Measurements from ENCODE around the gene FANCE. TPM values are rescaled to one million over a fixed set of nuclear protein-coding genes. Genes with fewer than 3 reads are reported as not detected.

The FANCE gene
- total RNA-seq, 2 donors from 2014 or later, result 1.8 to 3.7 TPM

DNA sequence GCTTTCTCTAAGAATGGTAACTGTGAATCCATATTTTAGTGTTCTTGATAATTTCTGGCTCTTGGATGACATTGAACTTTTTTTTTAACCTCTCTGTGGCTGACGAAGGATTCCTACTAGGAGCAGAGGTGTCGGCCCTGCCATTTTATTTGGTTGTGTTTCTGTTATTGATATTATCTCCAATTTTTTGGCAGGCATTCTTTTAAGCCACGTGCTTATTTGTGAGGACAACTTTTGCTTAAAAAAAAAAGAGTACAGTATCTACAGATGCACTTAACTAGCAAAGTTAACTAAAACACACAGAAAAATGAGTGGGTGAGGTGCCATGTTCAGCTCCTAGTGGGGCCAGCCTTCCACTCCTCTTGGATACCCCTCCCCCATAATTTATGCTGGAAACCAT lies 1.1 kb downstream of the FANCE start:
- ATAC-seq, result no peak
- intact Hi-C loops (cut with DNase I), result no loop called here
- no peak for DNase-seq

GRCh38 chr6:35454391-35455110 lies 2.4 kb downstream of the FANCE start:
- ATAC-seq, result no peak
- intact Hi-C loops (cut with DNase I), result no loop called here
- no peak for DNase-seq

- ATAC-seq (no peak), DNase-seq (no peak)
- intact Hi-C loops (cut with DNase I), result no loop called here
Measured at GRCh38 chr6:35457907-35458306, 5.8 kb downstream of the FANCE start.

DNA sequence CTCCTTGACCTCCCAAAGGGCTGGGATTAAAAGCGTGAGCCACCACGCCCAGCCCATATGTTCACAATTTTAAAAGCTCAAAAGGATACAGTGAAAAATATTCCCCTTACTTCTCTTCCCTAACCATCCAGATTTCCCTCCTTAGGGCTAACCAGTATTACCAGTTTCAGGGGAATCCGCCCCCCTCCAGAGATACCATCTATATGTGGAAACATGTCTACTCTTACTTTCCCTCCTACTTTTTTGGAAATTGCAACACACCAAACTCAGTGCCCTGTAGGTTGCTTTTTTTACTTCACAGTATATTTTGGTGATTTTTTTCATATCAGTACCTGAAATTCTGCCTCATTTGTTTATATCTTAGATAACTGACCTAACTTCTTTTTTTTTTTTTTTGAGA lies 9.1 kb downstream of the FANCE start:
- intact Hi-C loops (cut with DNase I), result no loop called here
- DNase-seq (no peak), ATAC-seq (no peak)

GRCh38 chr6:35463292-35463691 lies 11.2 kb downstream of the FANCE start:
- ATAC-seq (no peak), DNase-seq (no peak)
- intact Hi-C loops (cut with DNase I), result no loop called here

GRCh38 chr6:35465646-35466045 lies 13.5 kb downstream of the FANCE start:
- ATAC-seq (no peak), DNase-seq (no peak)
- intact Hi-C loops (cut with DNase I), result no loop called here

DNA sequence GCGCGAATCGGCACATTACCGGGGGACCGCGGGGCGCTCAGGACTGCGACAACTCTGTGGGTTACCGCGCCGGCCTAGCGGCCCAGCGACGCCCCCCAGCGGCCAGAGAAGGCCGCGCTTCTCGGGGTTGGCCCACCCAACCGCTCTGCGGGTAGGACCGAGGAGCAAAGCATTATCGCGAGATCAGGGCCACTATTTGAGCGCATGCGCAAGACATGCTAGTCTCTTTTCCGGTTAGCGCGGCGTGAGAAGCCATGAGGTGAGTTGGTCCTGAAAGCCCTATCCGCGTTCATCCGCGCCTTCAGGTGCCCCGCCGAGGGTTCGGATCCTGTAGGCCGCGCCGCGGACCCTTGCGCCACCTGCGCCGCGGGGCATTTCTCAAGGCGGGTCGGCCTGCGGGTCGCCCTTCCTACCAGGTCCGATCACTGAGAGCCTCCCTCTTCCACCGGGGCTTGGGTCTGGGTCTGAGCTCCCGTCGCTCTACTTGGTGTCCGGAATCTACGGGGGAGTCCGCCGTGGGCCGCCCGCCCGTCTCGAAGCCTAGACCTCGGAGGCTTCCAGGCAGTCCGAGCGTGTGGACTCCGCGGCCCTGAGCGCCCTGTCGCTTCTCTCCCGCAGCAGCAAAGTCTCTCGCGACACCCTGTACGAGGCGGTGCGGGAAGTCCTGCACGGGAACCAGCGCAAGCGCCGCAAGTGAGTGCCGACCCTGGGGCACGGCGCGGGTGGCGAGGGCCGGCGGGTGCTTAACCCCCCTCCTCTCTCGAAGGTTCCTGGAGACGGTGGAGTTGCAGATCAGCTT lies 16.2 kb downstream of the FANCE start, which contains the start of gene RPL10A:
RPL10A (plus strand) TSS at position 221 of the 799 bp plus-strand sequence; CDS start at position 255, 34 bp downstream.
- intact Hi-C loops (cut with DNase I), result no loop called here
- DNase-seq (peak; percentile 95), ATAC-seq (peak; percentile 86 to 92)

DNA sequence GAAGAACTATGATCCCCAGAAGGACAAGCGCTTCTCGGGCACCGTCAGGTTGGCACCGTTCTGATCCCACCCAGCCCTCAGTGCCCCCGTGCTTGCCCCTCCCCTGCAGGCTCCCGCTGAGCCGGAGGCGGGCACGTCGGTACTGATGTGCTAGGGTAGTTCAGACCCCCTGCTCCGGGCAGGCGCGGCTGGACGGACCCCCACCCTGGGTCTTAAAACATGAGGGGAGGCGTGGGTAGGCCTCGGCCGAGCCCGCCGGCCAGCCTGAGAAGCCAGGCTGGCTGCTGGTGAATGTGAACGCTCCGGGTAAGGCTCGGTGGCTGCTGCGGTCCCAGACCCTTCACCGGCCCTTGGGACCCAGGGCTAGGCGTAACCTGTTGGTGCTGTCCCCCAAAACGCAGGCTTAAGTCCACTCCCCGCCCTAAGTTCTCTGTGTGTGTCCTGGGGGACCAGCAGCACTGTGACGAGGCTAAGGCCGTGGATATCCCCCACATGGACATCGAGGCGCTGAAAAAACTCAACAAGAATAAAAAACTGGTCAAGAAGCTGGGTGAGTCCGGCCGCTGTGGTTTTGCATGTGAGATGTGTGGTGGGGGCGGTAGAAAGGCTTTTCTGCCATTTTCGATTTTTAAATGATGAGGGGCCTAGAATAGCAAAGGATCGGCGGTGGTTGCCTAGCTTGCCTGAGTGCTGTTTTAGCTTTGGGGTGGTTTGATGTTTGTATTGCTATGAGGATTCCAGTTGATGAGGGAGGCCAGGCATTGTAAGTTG lies 17.0 kb downstream of the FANCE start:
- peak; percentile 33 to 42 for ATAC-seq
- intact Hi-C loops (cut with DNase I), result no loop called here
- no peak for DNase-seq

DNA sequence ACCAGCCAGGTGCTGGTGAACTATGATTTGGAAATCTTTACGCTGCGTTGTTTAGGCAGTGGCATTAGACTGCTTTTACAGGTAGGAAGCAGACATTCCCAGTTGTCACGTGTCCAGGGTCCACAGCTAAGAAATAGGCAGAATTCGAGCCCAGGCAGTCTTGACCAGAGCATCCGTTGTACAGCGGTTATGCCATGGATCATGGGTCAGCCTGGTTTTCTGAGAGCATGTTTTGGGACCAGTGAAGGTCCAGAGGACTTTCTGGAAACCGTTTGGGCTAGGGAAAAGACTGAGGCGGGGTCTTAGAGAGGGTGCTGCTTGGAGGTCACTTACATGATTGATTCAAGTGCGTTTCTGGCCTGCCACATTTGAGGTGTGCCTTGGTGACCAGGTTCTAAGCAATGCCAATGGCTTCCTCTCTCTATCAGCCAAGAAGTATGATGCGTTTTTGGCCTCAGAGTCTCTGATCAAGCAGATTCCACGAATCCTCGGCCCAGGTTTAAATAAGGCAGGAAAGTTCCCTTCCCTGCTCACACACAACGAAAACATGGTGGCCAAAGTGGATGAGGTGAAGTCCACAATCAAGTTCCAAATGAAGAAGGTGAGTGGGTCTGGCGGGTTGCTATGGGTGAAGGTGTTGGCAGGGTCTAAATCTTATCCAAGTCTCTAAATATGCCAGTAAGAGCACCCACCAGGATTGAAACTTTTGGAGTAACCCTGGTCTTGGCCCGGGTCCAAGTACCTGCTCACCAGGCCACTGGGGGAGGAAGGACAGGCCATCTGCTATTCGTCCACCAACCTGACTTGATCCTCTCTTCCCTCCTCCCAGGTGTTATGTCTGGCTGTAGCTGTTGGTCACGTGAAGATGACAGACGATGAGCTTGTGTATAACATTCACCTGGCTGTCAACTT lies 17.9 kb downstream of the FANCE start:
- DNase-seq, result no peak

GRCh38 chr6:35470663-35471120 lies 18.6 kb downstream of the FANCE start:
- DNase-seq (no peak), ATAC-seq (no peak)
- intact Hi-C loops (cut with DNase I), result no loop called here

More for the DNA sequence above, 17.9 kb downstream of the FANCE start:
- no peak for ATAC-seq
- intact Hi-C loops (cut with DNase I), result no loop called here

DNA sequence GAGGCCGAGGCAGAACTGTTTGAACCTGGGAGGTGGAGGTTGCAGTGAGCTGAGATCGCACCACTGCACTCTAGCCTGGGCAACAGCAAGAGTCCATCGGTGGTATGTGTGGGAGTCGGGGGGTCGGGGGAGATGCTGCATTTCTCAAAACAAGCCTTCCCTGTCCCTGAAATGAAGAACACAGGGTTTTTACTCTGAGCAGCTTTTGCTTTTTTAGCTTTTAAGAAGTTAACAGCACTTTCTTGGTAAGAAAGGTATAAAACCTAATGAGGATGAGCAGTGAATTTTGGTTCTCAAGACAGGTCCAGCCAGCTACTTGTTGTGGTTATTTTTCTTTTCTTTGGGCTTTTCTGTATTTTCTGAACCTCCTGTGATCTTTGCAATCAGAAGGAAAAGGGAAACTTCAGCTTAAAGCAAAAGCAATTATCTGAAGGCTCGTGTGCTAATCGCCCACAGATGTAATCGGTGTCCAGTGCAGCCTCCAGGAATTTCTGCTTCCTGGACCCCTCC lies 19.8 kb downstream of the FANCE start:
- intact Hi-C loops (cut with DNase I), result no loop called here
- DNase-seq (no peak), ATAC-seq (no peak)

DNA sequence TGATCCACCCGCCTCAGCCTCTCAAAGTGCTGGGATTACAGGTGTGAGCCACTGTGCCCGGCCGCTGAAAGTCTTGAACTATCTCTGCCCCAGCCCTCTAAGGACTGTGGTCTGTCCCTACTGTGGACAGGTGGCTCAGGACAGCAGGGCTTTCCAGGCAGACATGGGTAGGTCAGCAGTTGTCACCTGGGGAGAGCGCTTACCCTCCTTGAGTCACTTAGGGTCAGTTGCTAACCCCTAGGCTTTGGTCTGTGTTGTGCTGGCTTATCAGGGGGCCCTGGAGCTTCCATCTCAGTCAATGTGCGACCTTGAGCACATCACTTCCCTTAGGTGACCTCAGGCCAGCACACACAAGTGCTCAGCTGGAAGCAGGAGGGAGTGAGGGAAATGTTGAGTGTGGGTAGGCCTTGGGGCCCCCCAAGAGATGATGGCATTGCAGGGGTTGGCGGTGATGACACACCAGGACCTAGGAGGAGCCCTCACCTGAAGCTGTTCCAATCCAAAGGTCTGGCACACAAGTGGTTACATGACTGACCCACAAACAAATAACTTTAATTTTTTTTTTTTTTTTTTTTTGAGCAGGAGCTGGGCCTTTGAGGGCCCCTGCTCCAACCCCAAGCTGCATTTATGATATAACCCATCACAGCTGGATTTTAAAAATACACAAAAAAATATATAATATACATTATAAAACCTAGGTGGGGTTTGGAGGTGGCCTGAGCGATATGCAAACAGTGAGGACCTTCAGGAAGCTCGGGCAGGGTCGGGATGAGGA lies 21.1 kb downstream of the FANCE start:
- intact Hi-C loops (cut with DNase I), result no loop called here
- ATAC-seq (no peak), DNase-seq (no peak)

- DNase-seq (no peak), ATAC-seq (no peak)
- intact Hi-C loops (cut with DNase I), result no loop called here
Measured at GRCh38 chr6:35473850-35474130, 21.7 kb downstream of the FANCE start.

GRCh38 chr6:35474131-35474941 lies 22.2 kb downstream of the FANCE start:
- intact Hi-C loops (cut with DNase I), result no loop called here
- DNase-seq (no peak), ATAC-seq (no peak)

DNA sequence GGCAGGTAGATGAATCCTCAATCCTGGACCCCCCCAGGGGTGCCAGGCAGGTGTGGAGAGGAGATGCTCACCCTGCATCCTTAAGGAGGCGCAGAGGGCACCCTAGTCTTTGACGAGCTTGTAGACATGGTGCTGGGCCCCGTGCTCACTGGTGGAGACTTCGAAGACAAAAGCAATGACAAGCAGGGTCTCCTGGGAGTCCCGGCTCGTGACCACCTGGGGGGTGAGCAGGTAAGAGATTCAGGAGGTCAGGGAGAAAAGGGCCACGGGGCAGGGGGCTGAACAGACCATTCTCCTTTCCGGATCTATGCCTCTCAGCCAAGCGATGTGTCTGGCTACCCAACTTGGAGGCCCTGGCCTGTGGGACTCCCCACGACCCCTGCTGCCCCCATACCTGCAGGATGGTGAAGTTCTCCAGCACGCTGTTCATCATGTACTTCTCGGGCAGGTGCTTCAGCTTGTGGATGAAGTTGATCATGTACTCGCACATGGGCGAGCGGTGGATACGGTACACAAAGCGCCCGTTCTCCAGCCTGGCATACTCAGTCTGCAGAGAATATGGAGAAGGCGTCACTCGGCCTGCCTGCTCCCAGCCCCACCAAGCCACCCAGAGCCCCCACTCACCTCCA lies 22.9 kb downstream of the FANCE start:
- DNase-seq (no peak), ATAC-seq (no peak)
- intact Hi-C loops (cut with DNase I), result no loop called here

DNA sequence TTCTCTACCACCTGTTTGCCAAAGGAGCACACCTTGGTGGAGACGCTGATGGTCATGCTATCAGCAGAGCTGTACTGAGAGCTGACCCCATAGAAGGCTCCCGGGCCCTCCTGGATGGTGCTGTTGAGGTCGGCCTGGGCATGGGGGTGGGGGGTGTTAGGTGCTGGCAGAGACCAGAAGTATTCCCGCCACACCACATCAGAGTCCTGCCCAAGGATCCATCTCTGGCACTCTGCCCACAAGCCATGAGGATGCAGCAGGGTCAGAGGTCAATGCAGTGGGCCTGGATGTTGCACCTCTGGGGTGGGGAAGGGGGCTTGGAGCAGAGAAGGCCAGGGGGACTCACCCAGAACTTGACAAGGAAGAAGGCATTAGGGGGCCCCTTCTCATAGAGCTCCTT lies 23.4 kb downstream of the FANCE start:
- no peak for ATAC-seq
- no peak for DNase-seq
- intact Hi-C loops (cut with DNase I), result no loop called here

DNA sequence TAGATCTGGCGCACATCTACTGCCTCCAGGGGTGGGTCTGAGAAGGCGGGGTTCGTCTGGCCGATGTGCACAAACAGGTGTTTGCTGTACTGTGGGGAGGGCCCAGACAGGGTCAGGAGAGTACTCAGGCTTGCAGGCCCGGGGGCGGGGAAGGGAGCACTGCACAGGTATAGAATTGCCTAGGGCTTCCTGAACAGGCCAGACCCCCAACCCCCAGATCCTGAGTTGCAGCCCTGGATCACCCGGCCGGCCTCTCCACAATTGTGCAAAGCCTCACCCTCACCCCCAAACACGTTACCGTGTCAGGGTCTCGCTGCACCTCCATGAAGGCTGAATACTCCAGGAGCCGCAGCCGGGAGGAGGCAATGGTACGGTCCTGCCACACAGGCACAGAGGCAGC lies 23.9 kb downstream of the FANCE start:
- DNase-seq, result no peak
- intact Hi-C loops (cut with DNase I), result no loop called here
- no peak for ATAC-seq
